ENCODE measurements around the gene CRK. TPM values are rescaled to one million over a fixed set of nuclear protein-coding genes. Genes with fewer than 3 reads are reported as not detected.
"Not testable (repeated sequence)": the region's sequence is repeated elsewhere in the genome, so short reads cannot be mapped to it uniquely, and the experiment has no call there.

The CRK gene
- total RNA-seq, 1 experiment from 2014 or later, result 68.4 TPM

- no peak overlapping the region for H3K4me3 ChIP-seq (ENCODE audit: insufficient read depth, low read depth, low read length)
- no peaks in the 10 kb centered on the region for H3K27me3 ChIP-seq (ENCODE audit: control insufficient read depth, insufficient read depth, low read length)
- no peak for DNase-seq
- H3K36me3 ChIP-seq (replicated peaks; ENCODE audit: control insufficient read depth, insufficient read depth, low read length), result no peaks in the 10 kb centered on the region
These were observed 71.1 kb downstream of the CRK start for GRCh38 chr17:1384905-1385435.

- Histone ChIP-seq H3K36me3 (replicated peaks; ENCODE audit: control insufficient read depth, insufficient read depth, low read length) (peaks cover 2% of the 10 kb centered on the region; the same call in 1 of the 2 replicates), H3K27me3 (ENCODE audit: control insufficient read depth, insufficient read depth, low read length) (no peaks in the 10 kb centered on the region), H3K4me3 (ENCODE audit: insufficient read depth, low read depth, low read length) (no peak overlapping the region)
- DNase-seq, result no peak
These were observed 76.1 kb downstream of the CRK start for GRCh38 chr17:1379930-1380313.

GRCh38 chr17:1379208-1379929 is 76.7 kb downstream of the CRK start:
- no peaks in the 10 kb centered on the region for H3K27me3 ChIP-seq (ENCODE audit: control insufficient read depth, insufficient read depth, low read length)
- DNase-seq, result no peak
- H3K36me3 ChIP-seq (replicated peaks; ENCODE audit: control insufficient read depth, insufficient read depth, low read length), result peaks cover 2% of the 10 kb centered on the region; the same call in 1 of the 2 replicates
- no peak overlapping the region for H3K4me3 ChIP-seq (ENCODE audit: insufficient read depth, low read depth, low read length)

- H3K36me3 ChIP-seq (replicated peaks; ENCODE audit: control insufficient read depth, insufficient read depth, low read length); H3K27me3 ChIP-seq (ENCODE audit: control insufficient read depth, insufficient read depth, low read length); H3K4me3 ChIP-seq (ENCODE audit: insufficient read depth, low read depth, low read length); DNase-seq: not testable (repeated sequence)
These were observed 77.6 kb downstream of the CRK start for GRCh38 chr17:1378476-1378860.

GRCh38 chr17:1377334-1377733 is 78.7 kb downstream of the CRK start:
- DNase-seq, result no peak
- Histone ChIP-seq H3K4me3 (ENCODE audit: insufficient read depth, low read depth, low read length) (no peak overlapping the region), H3K27me3 (ENCODE audit: control insufficient read depth, insufficient read depth, low read length) (no peaks in the 10 kb centered on the region), H3K36me3 (replicated peaks; ENCODE audit: control insufficient read depth, insufficient read depth, low read length) (peaks cover 2% of the 10 kb centered on the region)

- Histone ChIP-seq H3K27me3 (ENCODE audit: control insufficient read depth, insufficient read depth, low read length) (no peaks in the 10 kb centered on the region), H3K4me3 (ENCODE audit: insufficient read depth, low read depth, low read length) (no peak overlapping the region), H3K36me3 (replicated peaks; ENCODE audit: control insufficient read depth, insufficient read depth, low read length) (peaks cover 2% of the 10 kb centered on the region)
- DNase-seq, result no peak
These were observed 80.0 kb downstream of the CRK start for GRCh38 chr17:1376061-1376460.

- DNase-seq, result no peak
These were observed 80.4 kb downstream of the CRK start for GRCh38 chr17:1375615-1376014.

GRCh38 chr17:1374431-1375177 is 81.4 kb downstream of the CRK start:
- peaks cover 2% of the 10 kb centered on the region for H3K36me3 ChIP-seq (replicated peaks; ENCODE audit: control insufficient read depth, insufficient read depth, low read length)
- H3K4me3 ChIP-seq (ENCODE audit: insufficient read depth, low read depth, low read length), result no peak overlapping the region

More at GRCh38 chr17:1375615-1376014, 80.4 kb downstream of the CRK start:
- no peaks in the 10 kb centered on the region for H3K27me3 ChIP-seq (ENCODE audit: control insufficient read depth, insufficient read depth, low read length)
- peaks cover 2% of the 10 kb centered on the region for H3K36me3 ChIP-seq (replicated peaks; ENCODE audit: control insufficient read depth, insufficient read depth, low read length)
- no peak overlapping the region for H3K4me3 ChIP-seq (ENCODE audit: insufficient read depth, low read depth, low read length)

GRCh38 chr17:1373707-1374237 is 82.3 kb downstream of the CRK start:
- no peak for DNase-seq

More at GRCh38 chr17:1374431-1375177, 81.4 kb downstream of the CRK start:
- DNase-seq, result no peak
- no peaks in the 10 kb centered on the region for H3K27me3 ChIP-seq (ENCODE audit: control insufficient read depth, insufficient read depth, low read length)

GRCh38 chr17:1372618-1373017 is 83.4 kb downstream of the CRK start:
- no peaks in the 10 kb centered on the region for H3K27me3 ChIP-seq (ENCODE audit: control insufficient read depth, insufficient read depth, low read length)
- no peak overlapping the region for H3K4me3 ChIP-seq (ENCODE audit: insufficient read depth, low read depth, low read length)
- no peaks in the 10 kb centered on the region; the same call in 1 of the 2 replicates for H3K36me3 ChIP-seq (replicated peaks; ENCODE audit: control insufficient read depth, insufficient read depth, low read length)
- no peak for DNase-seq

More at GRCh38 chr17:1373707-1374237, 82.3 kb downstream of the CRK start:
- Histone ChIP-seq H3K36me3 (replicated peaks; ENCODE audit: control insufficient read depth, insufficient read depth, low read length) (peaks cover 2% of the 10 kb centered on the region), H3K4me3 (ENCODE audit: insufficient read depth, low read depth, low read length) (no peak overlapping the region), H3K27me3 (ENCODE audit: control insufficient read depth, insufficient read depth, low read length) (no peaks in the 10 kb centered on the region)

- H3K27me3 ChIP-seq (ENCODE audit: control insufficient read depth, insufficient read depth, low read length), result no peaks in the 10 kb centered on the region
- no peaks in the 10 kb centered on the region; the same call in 1 of the 2 replicates for H3K36me3 ChIP-seq (replicated peaks; ENCODE audit: control insufficient read depth, insufficient read depth, low read length)
- no peak for DNase-seq
- H3K4me3 ChIP-seq (ENCODE audit: insufficient read depth, low read depth, low read length), result no peak overlapping the region
These were observed 84.0 kb downstream of the CRK start for GRCh38 chr17:1371893-1372590.

Other genes with a start within 250 kb of the CRK start
- gene BHLHA9, start 185.8 kb downstream of the CRK start, total RNA-seq (2014; rRNA removed; shearing (Covaris generic)), result not detected in 2 replicates
- not detected in 2 replicates for gene TRARG1, start 176.6 kb downstream of the CRK start, total RNA-seq (2014; rRNA removed; shearing (Covaris generic))
- 303 and 330 TPM in 2 replicates for gene YWHAE, start 56.0 kb downstream of the CRK start, total RNA-seq (2014; rRNA removed; shearing (Covaris generic))
- gene MYO1C, start 36.5 kb upstream of the CRK start, total RNA-seq (2014; rRNA removed; shearing (Covaris generic)), result 55.9 and 62.6 TPM in 2 replicates
- gene INPP5K, start 60.4 kb upstream of the CRK start, total RNA-seq (2014; rRNA removed; shearing (Covaris generic)), result 17.6 and 20.7 TPM in 2 replicates
- gene PITPNA, start 106.6 kb upstream of the CRK start, total RNA-seq (2014; rRNA removed; shearing (Covaris generic)), result 22.5 and 23.1 TPM in 2 replicates
- gene SLC43A2, start 172.6 kb upstream of the CRK start, total RNA-seq (2014; rRNA removed; shearing (Covaris generic)), result 36.0 and 37.7 TPM in 2 replicates
- gene SCARF1, start 189.5 kb upstream of the CRK start, total RNA-seq (2014; rRNA removed; shearing (Covaris generic)), result 5.1 and 7.6 TPM in 2 replicates
- 31.0 and 32.8 TPM in 2 replicates for gene RILP, start 193.6 kb upstream of the CRK start, total RNA-seq (2014; rRNA removed; shearing (Covaris generic))
- 128 and 146 TPM in 2 replicates for gene PRPF8, start 228.6 kb upstream of the CRK start, total RNA-seq (2014; rRNA removed; shearing (Covaris generic))